Kidney epithelial cell (primary cell): Measurements from ENCODE around the gene FDXR. TPM values are rescaled to one million over a fixed set of nuclear protein-coding genes. Genes with fewer than 3 reads are reported as not detected.

Source experiments
- DNase-seq: peaks from one replicate; pipeline ENCODE4 v3.0.0-alpha.2; 2010; ENCODE audit warnings: low read depth
- H3K27me3 ChIP-seq: 2 replicates; pipeline ENCODE4 v1.6.0; 2011; ENCODE audit warnings: low read length; ENCODE audit not compliant: control insufficient read depth, insufficient read depth
- H3K36me3 ChIP-seq: 2 replicates; pipeline ENCODE4 v1.5.1; 2011; ENCODE audit warnings: low read length; ENCODE audit not compliant: control insufficient read depth, insufficient read depth
- H3K4me3 ChIP-seq: 2 replicates; pipeline ENCODE4 v1.5.1; 2011; ENCODE audit warnings: low read depth, mild to moderate bottlenecking, control low read depth, low read length
- CTCF ChIP-seq: IDR thresholded peaks from 2 replicates; pipeline ENCODE4 v1.5.1; 2011; ENCODE audit warnings: mild to moderate bottlenecking, moderate library complexity, low read length, control low read depth, inconsistent platforms; ENCODE audit not compliant: insufficient read depth, poor library complexity, severe bottlenecking
- total RNA-seq: library from RNA; depleted of rRNA; stranded (reverse); fragments of >200 nt; gene quantifications from 2 replicates; pipeline ENCODE4 v1.2.3, GENCODE V29; 2015

The FDXR gene
- total RNA-seq, 1 donor from 2014 or later, result 34.0 TPM

GRCh38 chr17:74853048-74853397 lies 19.8 kb downstream of the FDXR start:
- H3K27me3 ChIP-seq, result peaks cover 74% of the 10 kb centered on the region
- no peaks in the 10 kb centered on the region for H3K36me3 ChIP-seq
- DNase-seq, result no peak
- no peak overlapping the region for H3K4me3 ChIP-seq
- TF ChIP-seq CTCF, result no peak

- H3K4me3 ChIP-seq, result no peak overlapping the region
- no peak for TF ChIP-seq CTCF
- peaks cover 73% of the 10 kb centered on the region for H3K27me3 ChIP-seq
- DNase-seq, result no peak
- H3K36me3 ChIP-seq, result no peaks in the 10 kb centered on the region
Observed at GRCh38 chr17:74852237-74853047, 20.4 kb downstream of the FDXR start.

- H3K4me3 ChIP-seq, result no peak overlapping the region
- no peak for DNase-seq
- H3K27me3 ChIP-seq, result peaks cover 67% of the 10 kb centered on the region
- no peak for TF ChIP-seq CTCF
- no peaks in the 10 kb centered on the region for H3K36me3 ChIP-seq
Observed at GRCh38 chr17:74851612-74852236, 21.1 kb downstream of the FDXR start.

- H3K4me3 ChIP-seq, result no peak overlapping the region
- peaks cover 65% of the 10 kb centered on the region for H3K27me3 ChIP-seq
- TF ChIP-seq CTCF, result no peak
- no peaks in the 10 kb centered on the region for H3K36me3 ChIP-seq
- no peak for DNase-seq
Observed at GRCh38 chr17:74850914-74851313, 21.9 kb downstream of the FDXR start.

DNA sequence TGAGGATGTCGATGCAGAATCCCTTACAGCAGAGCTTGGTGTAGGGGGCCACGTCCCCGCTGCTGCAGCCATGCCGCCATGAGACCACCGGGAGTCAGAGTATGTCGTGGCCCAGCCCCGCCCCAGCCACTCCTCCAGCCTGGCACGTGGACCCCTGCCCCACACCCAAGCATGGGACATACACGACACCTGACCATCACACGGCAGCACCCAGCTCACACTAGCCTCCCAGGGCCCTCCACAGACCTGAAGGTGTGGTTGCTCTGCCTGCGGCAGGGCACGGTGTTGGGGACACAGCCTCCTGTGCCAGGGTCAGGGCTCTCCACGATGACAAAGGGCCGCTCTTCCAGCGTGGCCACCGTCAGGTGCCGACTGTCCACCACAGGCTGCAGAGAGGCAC lies 22.5 kb downstream of the FDXR start:
- H3K36me3 ChIP-seq, result no peaks in the 10 kb centered on the region
- peaks cover 60% of the 10 kb centered on the region for H3K27me3 ChIP-seq
- TF ChIP-seq CTCF, result no peak
- no peak overlapping the region for H3K4me3 ChIP-seq
- DNase-seq, result no peak
